ENCODE measurements around the gene GFOD2.

GRCh38 chr16:67677712-67678111 lies 41.4 kb downstream of the GFOD2 start:
- TF ChIP-seq, protein P1, sequence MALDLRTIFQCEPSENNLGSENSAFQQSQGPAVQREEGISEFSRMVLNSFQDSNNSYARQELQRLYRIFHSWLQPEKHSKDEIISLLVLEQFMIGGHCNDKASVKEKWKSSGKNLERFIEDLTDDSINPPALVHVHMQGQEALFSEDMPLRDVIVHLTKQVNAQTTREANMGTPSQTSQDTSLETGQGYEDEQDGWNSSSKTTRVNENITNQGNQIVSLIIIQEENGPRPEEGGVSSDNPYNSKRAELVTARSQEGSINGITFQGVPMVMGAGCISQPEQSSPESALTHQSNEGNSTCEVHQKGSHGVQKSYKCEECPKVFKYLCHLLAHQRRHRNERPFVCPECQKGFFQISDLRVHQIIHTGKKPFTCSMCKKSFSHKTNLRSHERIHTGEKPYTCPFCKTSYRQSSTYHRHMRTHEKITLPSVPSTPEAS (tag by site-specific recombination; IDR thresholded peaks at IDR 0.05) = no peak
- TF ChIP-seq ZBTB8A (tag by site-specific recombination; IDR thresholded peaks at IDR 0.05) (no peak), ZNF792 (tag by site-specific recombination; IDR thresholded peaks at IDR 0.05) (no peak), ZFP41 (tag by site-specific recombination; IDR thresholded peaks at IDR 0.05; ENCODE audit: borderline replicate concordance) (no peak), CTCF (tag by site-specific recombination; IDR thresholded peaks at IDR 0.05) (no peak), ZNF623 (tag by site-specific recombination; IDR thresholded peaks at IDR 0.05) (no peak), ZNF544 (tag by site-specific recombination; IDR thresholded peaks at IDR 0.05) (no peak)

Measured in HEK293 (cell line).